Measurements from ENCODE around the gene EYS.
"Not testable (repeated sequence)": the region's sequence is repeated elsewhere in the genome, so short reads cannot be mapped to it uniquely, and the experiment has no call there.

The EYS gene

GRCh38 chr6:63862486-63863198, 1844.4 kb downstream of the EYS start:
- no peak for DNase-seq

DNA sequence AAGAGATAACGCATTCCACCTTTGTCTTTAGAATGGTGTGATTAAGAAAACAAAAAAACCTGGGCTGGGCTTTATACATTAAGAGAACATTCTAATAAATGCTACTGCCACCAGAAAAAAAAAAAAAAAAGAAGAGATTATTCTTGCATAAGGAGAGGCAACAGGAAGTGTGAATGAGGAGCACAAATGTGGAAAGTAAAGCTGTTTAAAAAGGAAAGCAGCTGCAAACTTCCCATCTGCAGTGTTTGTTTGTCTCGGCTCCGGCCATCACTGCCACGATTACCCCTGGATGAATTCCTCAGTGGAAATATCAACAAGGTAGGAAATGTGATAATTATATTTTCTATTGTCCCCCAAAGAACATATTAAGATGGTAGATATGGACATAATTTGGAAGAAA, 1847.5 kb downstream of the EYS start:
- no peak for DNase-seq

- DNase-seq, result no peak
These were observed 1848.3 kb downstream of the EYS start for GRCh38 chr6:63858691-63859090.

DNA sequence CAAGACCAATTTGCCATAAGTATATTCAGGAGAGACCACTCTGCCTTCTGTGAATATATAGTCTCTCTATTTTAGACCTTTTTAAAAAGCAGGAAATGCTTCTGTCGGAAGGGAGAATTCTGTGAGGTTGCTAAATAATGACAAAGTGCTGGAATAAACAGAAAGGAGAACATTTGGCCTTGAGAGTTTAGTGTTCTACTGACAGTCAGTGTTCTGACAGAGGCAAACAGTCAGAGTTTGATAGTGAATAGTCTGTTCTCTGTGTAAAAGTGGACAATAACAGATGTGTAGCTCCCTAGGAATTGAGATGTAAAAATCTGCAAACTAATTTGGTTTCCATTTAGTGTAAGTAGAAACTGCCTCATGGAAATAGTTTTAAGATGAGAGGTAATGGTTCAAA, 1850.8 kb downstream of the EYS start:
- DNase-seq, result no peak

DNA sequence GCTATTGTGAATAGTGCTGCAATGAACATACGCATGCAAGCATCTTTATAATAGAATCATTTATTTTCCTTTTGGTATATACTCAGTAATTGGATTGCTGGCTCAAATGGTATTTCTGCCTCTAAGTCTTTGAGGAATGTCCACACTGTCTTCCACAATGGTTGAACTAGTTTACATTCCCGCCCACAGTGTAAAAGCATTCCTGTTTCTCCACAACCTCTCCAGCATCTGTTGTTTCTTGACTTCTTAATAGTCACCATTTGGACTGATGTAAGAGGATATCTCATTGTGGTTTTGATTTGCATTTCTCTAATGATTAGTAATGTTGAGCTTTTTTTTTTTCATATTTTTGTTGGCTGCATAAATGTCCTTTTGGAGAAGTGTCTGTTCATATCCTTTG, 1862.7 kb downstream of the EYS start:
- DNase-seq, result no peak

- no peak for DNase-seq
These were observed 1867.5 kb downstream of the EYS start for GRCh38 chr6:63839485-63839884.

DNA sequence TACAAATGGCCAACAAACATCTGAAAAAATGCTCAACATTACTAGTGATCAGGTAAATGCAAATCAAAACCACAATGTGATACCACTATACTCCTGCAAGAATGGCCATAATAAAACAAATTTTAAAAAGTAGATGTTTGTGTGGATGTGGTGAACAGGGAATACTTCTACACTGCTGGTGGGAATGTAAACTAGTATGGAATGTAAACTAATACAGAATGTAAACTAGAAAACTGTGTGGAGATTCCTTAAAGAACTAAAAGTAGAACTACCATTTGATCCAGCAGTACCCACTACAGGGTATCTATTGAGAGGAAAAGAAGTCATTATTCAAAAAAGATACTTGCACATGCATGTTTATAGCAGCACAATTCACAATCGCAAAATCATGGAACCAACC, 1878.3 kb downstream of the EYS start:
- DNase-seq, result not testable (repeated sequence)

GRCh38 chr6:63824722-63825121, 1882.3 kb downstream of the EYS start:
- no peak for DNase-seq

DNA sequence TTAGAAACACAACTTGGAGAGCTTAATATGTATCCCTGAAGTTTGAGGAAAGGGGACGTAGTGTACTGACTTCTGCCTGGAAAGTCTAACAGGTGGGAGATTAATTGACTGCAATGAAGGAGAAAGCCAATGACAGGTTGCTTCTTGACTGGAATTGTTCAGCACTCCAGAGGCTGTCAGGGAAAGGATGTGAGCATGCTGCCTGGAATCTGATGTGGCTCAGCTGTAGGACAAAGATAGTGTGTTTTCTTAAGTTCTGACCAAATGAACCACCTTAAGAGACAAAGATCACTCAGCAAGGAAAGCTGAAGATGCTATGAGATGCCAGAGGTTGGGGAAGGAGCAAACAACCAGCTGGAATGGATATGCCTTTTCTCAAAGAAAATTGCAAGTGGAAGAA, 1885.6 kb downstream of the EYS start:
- DNase-seq, result no peak

DNA sequence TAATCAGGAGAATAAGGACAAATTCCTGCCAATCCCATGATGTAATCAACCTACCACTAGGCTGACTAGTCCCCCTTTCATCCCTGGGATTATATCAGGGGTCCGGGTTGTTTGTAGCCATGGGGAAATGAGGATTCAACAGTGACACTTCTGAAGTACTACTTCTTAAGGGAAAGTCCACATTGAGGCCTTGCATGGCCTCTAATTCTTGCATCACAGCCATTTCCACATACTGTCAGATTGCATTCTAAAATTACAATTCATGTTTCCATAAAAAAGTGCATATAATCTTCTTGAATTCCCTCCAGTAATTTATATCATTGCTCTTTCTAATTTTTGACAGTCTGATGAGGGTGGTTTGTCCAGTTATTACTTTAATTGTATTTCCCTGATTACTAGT, 1887.2 kb downstream of the EYS start:
- DNase-seq, result no peak

DNA sequence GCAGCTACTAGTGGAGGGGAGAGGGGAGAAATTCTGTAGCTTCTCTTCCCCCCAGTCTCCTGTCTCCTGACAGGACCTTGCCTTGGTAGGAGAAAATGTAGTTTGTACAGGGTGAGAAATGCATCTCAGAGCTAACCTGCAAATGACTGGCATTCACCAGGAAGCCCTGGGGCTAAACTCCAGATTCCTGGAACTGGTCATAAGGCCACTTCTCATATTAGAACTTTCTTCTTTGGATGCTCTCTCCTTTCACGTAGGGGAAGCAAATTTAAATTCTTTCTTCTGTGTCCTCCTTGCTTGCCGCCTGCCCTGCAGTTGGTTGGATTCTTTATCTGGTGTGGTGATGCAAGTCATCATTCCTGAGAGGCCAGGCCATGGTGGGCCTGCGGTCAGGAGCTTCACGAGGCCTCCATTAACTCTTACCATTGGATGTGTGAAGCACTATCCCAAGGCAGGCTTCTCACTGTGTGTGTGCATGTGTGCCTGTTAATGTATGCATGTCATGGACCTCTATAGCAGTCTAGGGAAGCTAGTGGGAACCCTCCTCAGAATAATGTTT, 1889.5 kb downstream of the EYS start:
- DNase-seq, result no peak

DNA sequence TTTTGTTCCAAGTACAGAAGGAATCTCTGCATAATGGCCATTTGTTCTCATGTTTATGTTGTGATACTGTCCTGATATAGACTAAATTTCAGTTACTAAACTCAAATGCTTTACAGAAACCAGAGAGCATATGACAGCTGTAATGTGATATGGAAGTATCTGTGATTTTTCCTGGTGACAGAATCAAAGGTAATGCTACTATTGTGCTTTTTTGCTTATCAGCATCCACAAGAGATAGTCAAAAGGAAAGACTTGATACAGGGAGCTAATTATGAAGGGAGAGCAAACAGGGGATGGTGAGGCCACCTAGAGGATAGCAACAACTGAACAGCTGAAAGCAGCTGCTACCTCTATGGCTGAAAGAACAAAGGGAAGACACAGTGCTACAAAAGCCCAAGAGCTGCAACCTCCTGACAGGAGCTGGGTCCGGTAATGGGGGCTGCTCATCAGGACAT, 1890.0 kb downstream of the EYS start:
- DNase-seq, result no peak

DNA sequence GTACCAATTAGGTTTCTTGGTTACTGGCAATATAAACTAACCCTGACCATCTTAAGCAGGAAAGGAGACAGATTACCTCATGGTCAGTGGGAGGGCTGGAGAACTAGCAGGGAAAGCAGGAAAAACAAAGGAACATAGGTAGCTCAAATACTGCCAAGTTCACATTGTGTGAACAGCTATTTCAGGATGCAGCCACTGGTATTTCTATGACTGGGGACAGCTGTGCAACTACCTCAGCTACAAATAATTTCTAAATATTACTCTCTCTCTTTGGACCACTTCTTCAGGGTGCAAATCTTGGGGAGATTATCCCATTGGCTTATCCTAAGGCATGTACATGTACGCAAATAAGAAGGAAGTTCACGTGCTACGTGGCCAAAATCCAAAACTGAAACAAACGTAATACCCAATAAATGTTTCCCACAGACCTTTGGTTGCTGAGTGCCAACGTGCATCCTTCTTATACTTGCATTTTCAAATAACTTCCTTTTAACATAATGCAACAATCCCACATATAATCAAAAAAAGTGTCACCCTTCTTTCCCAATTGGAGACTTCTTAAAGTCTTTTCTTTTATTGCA, 1890.5 kb downstream of the EYS start:
- no peak for DNase-seq

- no peak for DNase-seq
These were observed 1892.6 kb downstream of the EYS start for GRCh38 chr6:63814459-63814858.

DNA sequence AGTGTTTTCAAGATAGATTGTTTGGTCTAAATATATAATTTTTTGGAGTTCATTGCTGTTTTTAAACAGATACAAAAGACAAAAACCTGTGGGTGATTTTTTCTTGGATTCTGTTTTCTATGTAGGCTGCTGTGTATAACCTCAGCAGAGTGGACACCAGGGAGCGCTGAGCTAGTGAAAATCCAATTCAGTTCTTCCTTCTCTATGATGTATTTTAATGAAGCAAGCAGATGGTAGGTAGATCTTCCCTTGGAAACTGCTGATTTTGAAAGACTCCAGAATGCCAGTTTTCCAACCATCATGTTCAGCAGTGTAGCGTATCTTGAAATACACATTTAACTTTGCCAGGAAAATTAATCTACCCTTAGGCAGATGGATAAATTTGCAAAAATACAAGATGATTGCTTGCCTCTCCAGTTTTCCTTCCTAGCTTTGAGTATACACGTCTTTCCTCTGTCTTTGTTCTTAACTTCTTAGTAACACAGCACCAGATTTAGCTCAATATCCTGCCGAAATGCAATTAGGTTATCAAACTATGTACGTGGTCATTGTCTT, 1893.4 kb downstream of the EYS start:
- no peak for DNase-seq

DNA sequence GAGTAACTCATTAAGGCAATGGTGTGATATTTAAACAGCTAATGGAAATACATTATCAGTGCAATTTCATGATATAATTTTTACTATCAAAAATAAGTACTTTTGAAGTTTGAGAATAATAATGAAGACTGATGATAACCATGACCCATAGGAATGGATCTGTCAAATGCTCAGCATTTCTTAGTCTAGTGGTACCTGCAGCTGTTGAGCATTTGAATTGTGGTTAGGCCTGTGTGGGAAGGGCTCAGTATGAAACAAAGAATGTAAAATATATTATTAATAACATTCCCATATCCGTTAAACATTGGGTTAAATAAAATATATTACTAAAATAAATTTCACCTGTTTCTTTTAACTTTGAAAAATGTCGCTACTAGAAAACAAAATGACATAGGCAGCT, 1898.5 kb downstream of the EYS start:
- no peak for DNase-seq

DNA sequence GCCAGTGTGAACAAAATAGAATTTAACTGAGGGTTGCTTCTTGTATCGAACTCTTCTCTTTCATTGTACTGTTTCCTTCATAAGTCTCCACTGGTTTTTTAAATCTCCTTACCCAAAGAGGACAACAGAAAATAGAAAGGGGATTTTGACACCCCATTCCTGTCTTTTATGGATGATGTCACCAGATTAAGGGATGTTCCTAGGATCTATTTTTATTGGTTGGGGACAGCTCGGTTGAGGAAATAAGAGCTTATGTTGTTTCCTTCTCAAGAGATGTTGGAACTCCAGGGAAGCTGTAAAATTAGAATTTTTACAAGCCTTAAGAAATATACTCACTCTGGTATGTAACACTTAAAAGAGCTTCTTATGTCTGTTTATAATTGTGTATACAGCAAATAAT, 1900.0 kb downstream of the EYS start:
- DNase-seq, result no peak

DNA sequence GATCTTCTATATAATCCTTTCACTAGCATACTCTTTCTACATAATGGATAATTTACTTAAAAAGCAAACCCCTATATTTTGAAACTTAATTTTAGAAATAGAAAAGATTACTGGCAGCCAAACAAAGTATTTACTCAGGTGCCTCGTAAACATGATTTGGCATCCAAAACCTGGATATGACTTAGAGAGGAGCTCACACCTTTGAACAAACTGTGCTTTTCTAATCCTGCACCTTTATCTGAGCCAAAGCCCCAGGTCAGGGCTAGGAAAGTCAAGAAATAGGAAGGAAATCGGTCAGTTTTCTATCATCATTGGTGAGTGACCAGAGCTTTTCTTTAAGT, 1900.5 kb downstream of the EYS start:
- no peak for DNase-seq

- DNase-seq, result peak; percentile 1
These were observed 1901.0 kb downstream of the EYS start for GRCh38 chr6:63805808-63806572.

DNA sequence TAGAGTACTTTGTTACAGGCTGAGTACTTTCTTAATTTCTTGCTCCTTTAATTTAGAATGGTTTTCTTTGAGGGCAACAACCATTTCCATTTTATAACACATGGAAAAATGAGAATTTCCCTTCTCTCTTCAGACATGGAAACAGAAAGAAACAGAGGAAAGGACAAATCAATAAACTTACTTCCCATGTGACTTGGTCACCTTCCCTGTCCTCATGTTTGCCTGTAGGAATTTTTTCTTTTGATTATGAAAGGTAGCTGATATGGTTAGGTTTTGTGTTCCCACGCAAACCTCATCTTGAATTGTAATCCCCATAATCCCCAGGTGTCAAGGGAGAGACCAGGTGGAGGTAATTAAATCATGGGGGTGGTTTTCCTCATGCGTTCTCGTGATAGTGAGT, 1901.7 kb downstream of the EYS start:
- no peak for DNase-seq

GRCh38 chr6:63804381-63804956, 1902.6 kb downstream of the EYS start:
- DNase-seq, result no peak

DNA sequence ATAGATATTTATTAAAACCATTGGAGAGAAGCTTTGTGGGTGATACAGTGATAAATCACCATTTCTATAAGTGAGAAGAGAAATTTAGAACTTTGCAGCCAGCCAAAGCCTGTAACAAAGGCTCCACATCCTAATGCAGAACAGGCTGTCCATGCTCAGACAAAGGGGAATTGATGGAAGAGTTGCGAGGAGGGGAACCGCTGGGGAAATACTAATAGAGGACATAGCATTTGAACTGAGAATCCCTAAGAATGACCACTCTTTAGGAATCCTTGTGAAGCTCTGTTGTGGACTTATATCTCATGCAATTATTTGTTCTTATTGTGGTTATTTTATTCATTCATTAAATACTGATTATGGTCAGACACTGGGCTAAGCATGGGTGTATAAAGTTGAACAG, 1903.7 kb downstream of the EYS start:
- DNase-seq, result no peak

- DNase-seq, result no peak
These were observed 1904.3 kb downstream of the EYS start for GRCh38 chr6:63802606-63803206.

All from activated CD4-positive, alpha-beta T cell treated with anti-CD3 and anti-CD28 coated beads, Interleukin-2, Interleukin-6, amounts not matched to agents 100 ng/mL and 50 ng/mL, durations not matched to agents 16 hours and 8 hours (primary cell).